GM23338 (cell line): ENCODE results near the gene GAS2. TPM values are rescaled to one million over a fixed set of nuclear protein-coding genes. Genes with fewer than 3 reads are reported as not detected.
"Not testable (repeated sequence)": the region's sequence is repeated elsewhere in the genome, so short reads cannot be mapped to it uniquely, and the experiment has no call there.

Experiments used
- ATAC-seq: fragments of 200-7000 bp; cut with Tn5 transposase; 3 replicates; pipeline ENCODE4 v1.9.1; 2020
- DNase-seq: peaks from one replicate; pipeline ENCODE4 v3.0.0-alpha.2; 2015; ENCODE audit warnings: low spot score
- H2AFZ ChIP-seq: fragments of 200-600 bp; sonication (generic); 2 replicates; pipeline ENCODE4 v1.8.0; 2016; ENCODE audit warnings: antibody characterized with exemption, mild to moderate bottlenecking, moderate library complexity
- H3F3A ChIP-seq: fragments of 200-600 bp; sonication (generic); replicated peaks from 2 replicates; pipeline ENCODE4 v1.8.0; 2017; ENCODE audit warnings: antibody characterized with exemption, mixed run types, low read depth
- H3K27ac ChIP-seq: fragments of 200-600 bp; sonication (generic); 2 replicates; pipeline ENCODE4 v1.6.1; 2016; ENCODE audit warnings: low read depth
- H3K27me3 ChIP-seq: fragments of 200-600 bp; sonication (generic); 2 replicates; pipeline ENCODE4 v1.8.0; 2016; ENCODE audit warnings: mild to moderate bottlenecking, mixed run types, moderate library complexity; ENCODE audit not compliant: insufficient read depth
- H3K36me3 ChIP-seq: fragments of 200-600 bp; sonication (generic); 2 replicates; pipeline ENCODE4 v1.8.0; 2016; ENCODE audit warnings: mild to moderate bottlenecking; ENCODE audit not compliant: insufficient read depth
- H3K4me1 ChIP-seq: fragments of 200-600 bp; sonication (generic); 2 replicates; pipeline ENCODE4 v1.8.0; 2016; ENCODE audit warnings: mild to moderate bottlenecking, moderate library complexity; ENCODE audit not compliant: insufficient read depth
- H3K4me2 ChIP-seq: fragments of 200-600 bp; sonication (generic); 2 replicates; pipeline ENCODE4 v1.7.1; 2017; ENCODE audit warnings: mixed run types
- H3K4me3 ChIP-seq: fragments of 200-600 bp; sonication (generic); 2 replicates; pipeline ENCODE4 v1.6.1; 2016; ENCODE audit warnings: mixed run types
- H3K79me2 ChIP-seq: fragments of 200-600 bp; sonication (generic); replicated peaks from 2 replicates; pipeline ENCODE4 v1.8.0; 2017; ENCODE audit warnings: mild to moderate bottlenecking; ENCODE audit not compliant: insufficient read depth
- H3K9me2 ChIP-seq: fragments of 200-600 bp; sonication (generic); 2 replicates; pipeline ENCODE4 v1.8.0; 2017; ENCODE audit not compliant: insufficient read depth
- H4K20me1 ChIP-seq: fragments of 200-600 bp; sonication (generic); replicated peaks from 2 replicates; pipeline ENCODE4 v1.8.0; 2017; ENCODE audit warnings: mild to moderate bottlenecking; ENCODE audit not compliant: insufficient read depth
- H3K27ac Mint-ChIP-seq: 2 replicates; pipeline ENCODE4 v1.8.0; 2020; ENCODE audit warnings: inconsistent platforms, mild to moderate bottlenecking, moderate library complexity, mixed read lengths
- H3K27me3 Mint-ChIP-seq: 3 replicates; pipeline ENCODE4 v1.8.0; 2022; ENCODE audit warnings: low read depth, mild to moderate bottlenecking, moderate library complexity, mixed read lengths, inconsistent platforms; ENCODE audit not compliant: insufficient read depth, poor library complexity
- H3K36me3 Mint-ChIP-seq: 3 replicates; pipeline ENCODE4 v1.8.0; 2021; ENCODE audit warnings: low read depth, mild to moderate bottlenecking, inconsistent platforms, moderate library complexity, mixed read lengths
- H3K4me1 Mint-ChIP-seq: 3 replicates; pipeline ENCODE4 v1.8.0; 2020; ENCODE audit warnings: mild to moderate bottlenecking, inconsistent platforms, mixed read lengths
- H3K4me3 Mint-ChIP-seq: 3 replicates; pipeline ENCODE4 v1.8.0; 2021; ENCODE audit warnings: moderate library complexity, mild to moderate bottlenecking, inconsistent platforms, mixed read lengths
- H3K9me3 Mint-ChIP-seq: 3 replicates; pipeline ENCODE4 v1.8.0; 2020; ENCODE audit warnings: moderate library complexity, mild to moderate bottlenecking, inconsistent platforms, mixed read lengths
- CREB1 ChIP-seq: fragments of 250-450 bp; sonication (Bioruptor Pico); IDR thresholded peaks from 2 replicates; pipeline ENCODE4 v1.5.0; 2020; ENCODE audit warnings: low read depth, mild to moderate bottlenecking, moderate library complexity
- CTCF ChIP-seq, 2 experiments: fragments of 200-600 bp in 1 of 2; sonication (generic) in 1 of 2; conservative IDR thresholded peaks; 2 replicates each; pipeline versions ENCODE4 v1.5.1 to v1.6.1; 2016 to 2017; ENCODE audit warnings: antibody characterized with exemption in 2 of 2, low read depth in 2 of 2, mild to moderate bottlenecking in 2 of 2, moderate library complexity in 1 of 2
- ETS1 ChIP-seq: IDR thresholded peaks from 2 replicates; pipeline ENCODE4 v1.6.1; 2016; ENCODE audit warnings: antibody characterized with exemption
- EZH2 ChIP-seq: fragments of 200-600 bp; sonication (generic); IDR thresholded peaks from one replicate; pipeline ENCODE4 v1.8.0; 2017; ENCODE audit warnings: antibody characterized with exemption, mild to moderate bottlenecking, low read depth; ENCODE audit not compliant: unreplicated experiment
- EZH2phosphoT487 ChIP-seq: fragments of 200-600 bp; sonication (generic); IDR thresholded peaks from one replicate; pipeline ENCODE4 v1.8.1; 2018; ENCODE audit warnings: antibody characterized with exemption; ENCODE audit not compliant: unreplicated experiment
- JUNB ChIP-seq: IDR thresholded peaks from one replicate; pipeline ENCODE4 v1.6.1; 2016; ENCODE audit warnings: antibody characterized with exemption; ENCODE audit not compliant: unreplicated experiment
- NANOG ChIP-seq: IDR thresholded peaks from 2 replicates; pipeline ENCODE4 v1.6.1; 2016; ENCODE audit warnings: antibody characterized with exemption, borderline replicate concordance
- POLR2AphosphoS5 ChIP-seq: IDR thresholded peaks from 2 replicates; pipeline ENCODE4 v1.6.1; 2016; ENCODE audit warnings: antibody characterized with exemption, low read depth
- REST ChIP-seq: IDR thresholded peaks from one replicate; pipeline ENCODE4 v1.6.1; 2018; ENCODE audit warnings: antibody characterized with exemption; ENCODE audit not compliant: unreplicated experiment
- ZNF331 ChIP-seq: fragments of 250-450 bp; sonication (Bioruptor Pico); IDR thresholded peaks from 2 replicates; pipeline ENCODE4 v1.5.0; 2020; ENCODE audit warnings: low read depth, mild to moderate bottlenecking, moderate library complexity
- polyA plus RNA-seq: library from polyadenylated mRNA; unstranded; fragments of >200 nt; fragmentation: Nextera tagmentation; extraction: Ambion mirVana; gene quantifications from 2 replicates; pipeline ENCODE4 v1.2.1, GENCODE V29; 2016
- total RNA-seq: library from RNA; depleted of rRNA; stranded (reverse); fragments of >200 nt; shearing (Covaris generic); gene quantifications from 2 replicates; pipeline ENCODE4 v1.2.3, GENCODE V29; 2014

The GAS2 gene
- total and polyA plus RNA-seq, 2 experiments from 2014 or later = 2.6 to 6.7 TPM

- not testable (repeated sequence) for H3K9me3 Mint-ChIP-seq, DNase-seq, H3K36me3 ChIP-seq, H2AFZ ChIP-seq, H3K27ac Mint-ChIP-seq, H3K4me2 ChIP-seq, H3F3A ChIP-seq, H3K27me3 ChIP-seq, ATAC-seq, H3K9me2 ChIP-seq, H3K4me3 ChIP-seq, H3K4me3 Mint-ChIP-seq, H3K27ac ChIP-seq, H3K27me3 Mint-ChIP-seq, H4K20me1 ChIP-seq, H3K79me2 ChIP-seq, H3K36me3 Mint-ChIP-seq
- H3K4me1 ChIP-seq = peaks cover 18% of the 10 kb centered on the region
- H3K4me1 Mint-ChIP-seq = peaks cover 26% of the 10 kb centered on the region
These were observed 14.1 kb upstream of the GAS2 start for GRCh38 chr11:22652346-22652745.

DNA sequence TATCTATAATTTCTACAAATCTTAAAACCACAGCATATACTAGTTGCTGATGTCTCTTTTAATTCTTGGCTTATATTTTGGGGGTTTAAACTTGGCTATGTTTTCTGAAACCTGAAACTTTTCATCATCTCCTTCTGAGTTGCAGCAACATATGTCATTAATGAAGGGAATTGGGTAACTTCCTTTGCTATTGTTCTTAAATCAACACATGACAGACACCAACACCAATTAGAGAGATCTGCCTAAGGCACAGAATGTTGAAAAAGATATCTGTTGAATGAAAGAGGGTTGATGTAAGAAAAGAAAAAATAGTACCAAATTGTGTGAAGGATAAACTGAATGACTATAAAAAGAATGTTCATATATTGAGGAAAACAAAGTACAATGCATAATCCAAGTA is 10.3 kb upstream of the GAS2 start:
- Mint-ChIP-seq H3K4me1 (peaks cover 32% of the 10 kb centered on the region), H3K9me3 (no peaks in the 10 kb centered on the region; the same call in 2 of the 3 replicates)
- TF ChIP-seq EZH2 (no peak), REST (no peak), NANOG (no peak), ZNF331 (CRISPR knock-in tag) (no peak), EZH2phosphoT487 (no peak), ETS1 (no peak), POLR2AphosphoS5 (no peak), JUNB (no peak), CREB1 (CRISPR knock-in tag) (no peak), CTCF (conservative IDR thresholded peaks at IDR 0.05; ENCODE audit: low read depth in 2 of 2) (no peak)

More for the DNA sequence above, 10.3 kb upstream of the GAS2 start:
- DNase-seq (no peak), ATAC-seq (no peak)
- no peaks in the 10 kb centered on the region for H4K20me1 ChIP-seq
- no peaks in the 10 kb centered on the region; the same call in 2 of the 3 replicates for H3K36me3 Mint-ChIP-seq
- H2AFZ ChIP-seq = no peak overlapping the region
- H3K79me2 ChIP-seq = no peaks in the 10 kb centered on the region
- H3F3A ChIP-seq = no peaks in the 10 kb centered on the region
- no peak overlapping the region for H3K4me3 ChIP-seq
- no peaks in the 10 kb centered on the region for H3K27me3 ChIP-seq
- no peaks in the 10 kb centered on the region for H3K36me3 ChIP-seq
- H3K4me1 ChIP-seq = peaks cover 21% of the 10 kb centered on the region
- H3K27ac ChIP-seq = no peak overlapping the region
- no peaks in the 10 kb centered on the region for H3K27me3 Mint-ChIP-seq
- no peak overlapping the region for H3K27ac Mint-ChIP-seq
- no peaks in the 10 kb centered on the region for H3K9me2 ChIP-seq
- H3K4me3 Mint-ChIP-seq = no peak overlapping the region
- no peak overlapping the region for H3K4me2 ChIP-seq
